Heart left ventricle (tissue), 16 donors: Measurements from ENCODE around the gene PCDHA9. TPM values are rescaled to one million over a fixed set of nuclear protein-coding genes. Genes with fewer than 3 reads are reported as not detected.
"Not testable (repeated sequence)": the region's sequence is repeated elsewhere in the genome, so short reads cannot be mapped to it uniquely, and the experiment has no call there.

Experiments used
- ATAC-seq, 4 donors: fragments of 200-7000 bp; cut with Tn5 transposase; one replicate each; pipeline ENCODE4 v1.9.1; 2020 to 2022; ENCODE audit warnings: moderate library complexity in 4 of 4, mild to moderate bottlenecking in 3 of 4, moderate number of reproducible peaks in 1 of 4
- DNase-seq, 5 donors: peaks; one replicate each; pipeline ENCODE4 v3.0.0-alpha.2; 2020
- H3K27ac ChIP-seq, 12 donors: fragments of 200-600 bp; sonication (generic) in 4 of 12; one replicate each; pipeline versions ENCODE4 v1.5.0 to v1.8.0; 2016 to 2022; ENCODE audit warnings: mild to moderate bottlenecking in 2 of 12
- H3K27me3 ChIP-seq, 9 donors: fragments of 200-600 bp; sonication (generic) in 2 of 9; one replicate each; pipeline versions ENCODE4 v1.5.1 to v1.8.0; 2016 to 2022; ENCODE audit warnings: mild to moderate bottlenecking in 3 of 9
- H3K36me3 ChIP-seq, 9 donors: fragments of 200-600 bp; sonication (generic) in 2 of 9; one replicate each; pipeline versions ENCODE4 v1.5.0 to v1.8.0; 2018 to 2022; ENCODE audit warnings: mild to moderate bottlenecking in 2 of 9
- H3K4me1 ChIP-seq, 12 donors: fragments of 200-600 bp; sonication (generic) in 4 of 12; one replicate each; pipeline versions ENCODE4 v1.5.0 to v1.8.0; 2016 to 2022; ENCODE audit warnings: mild to moderate bottlenecking in 3 of 12
- H3K4me3 ChIP-seq, 12 donors: fragments of 200-600 bp; sonication (generic) in 4 of 12; one replicate each; pipeline versions ENCODE4 v1.5.0 to v1.8.0; 2017 to 2022; ENCODE audit warnings: mild to moderate bottlenecking in 9 of 12, moderate library complexity in 4 of 12
- H3K9me3 ChIP-seq, 12 donors: fragments of 200-600 bp; sonication (generic) in 4 of 12; one replicate each; pipeline versions ENCODE4 v1.5.0 to v1.8.0; 2016 to 2022; ENCODE audit warnings: mild to moderate bottlenecking in 1 of 12
- POLR2A ChIP-seq, 2 donors: fragments of 450-650 bp; IDR thresholded peaks; one replicate each; pipeline ENCODE4 v1.6.1; 2017; ENCODE audit warnings: antibody characterized with exemption in 2 of 2, mild to moderate bottlenecking in 2 of 2, moderate library complexity in 2 of 2
- WGBS, 4 donors: extraction: QIAGEN DNeasy Blood & Tissue Kit in 2 of 4; methylation state at CpG; one replicate each; pipeline versions ENCODE4 v1.1.5 to v1.1.7; 2013 to 2018; 5-methylcytosine and 5-hydroxymethylcytosine counted together
- intact Hi-C, 10 donors: fragments of 100-400 bp; cut with DNase I; formaldehyde crosslinking; loops; one replicate each; pipeline versions ENCODE4 v1.11.1 to v1.14.2; 2022
- long read RNA-seq, 3 donors: library from polyadenylated mRNA; unstranded; transcript quantifications; one replicate each; pipeline ENCODE4 v2.0.0, GENCODE V29; 2020 to 2021
- polyA plus RNA-seq, 2 donors: library from polyadenylated mRNA; stranded (reverse); fragments of 200-250 nt; gene quantifications; one replicate each; pipeline ENCODE4 v1.2.3, GENCODE V29; 2013
- total RNA-seq, 9 donors: library from RNA; depleted of rRNA in 2 of 9; stranded (reverse); fragments of >200 nt in 2 of 9; fragmentation: NEBNext Ultra II Directional in 3 of 9; extraction: Animal tissue kit (Norgen Biotek cat#: 25700) in 3 of 9; gene quantifications; one replicate each; pipeline versions ENCODE4 v1.1.0 to v1.2.4, GENCODE V29; 2016 to 2023
- TF ChIP-seq, protein P1 (sequence below), 12 donors: fragments of 200-600 bp; sonication (generic) in 4 of 12; IDR thresholded peaks; one replicate each; pipeline versions ENCODE4 v1.5.0 to v1.8.0; 2018 to 2022; ENCODE audit warnings: antibody characterized with exemption in 12 of 12, mild to moderate bottlenecking in 5 of 12
- donor health status: ischemic (EF 13 %, LVEDD 7.1; RV severe dilation, severe dysfunction).
- donor health status: healthy with polysubstance abuse.
- donor health status: DM: no; HTN: yes; CAD: no.
- donor health status: DM: no; HTN: no; CAD: no.
- donor health status: ischemic (EF 25% LVEDD 6.9; RV normal size, moderate dysfunction).
- donor health status: ischemic (EF 25% LVEDD 5.7; RV mildly dilated, moderate dysfunction).
- donor health status: healthy.
- donor health status: DM: yes; HTN: yes; CAD: no.
- donor health status: ischemic (EF 35%, LVEDD 5.7; RV mildly dilated, moderate dysfunction).
- donor health status: nonischemic (EF 11% LVEDD 7.7; RV severe dilation, severe dysfunction).
- donor health status: DM: yes; HTN: yes; CAD: no.
- donor health status: PGD.
- donor health status: ischemic (EF 29% LVEDD 5.4; RV normal size, mild dysfunction).
- donor health status: nonischemic (EF 23%, LVEDD 6.1; RV moderate dilation, normal function).

Gene PCDHA9, protein sequence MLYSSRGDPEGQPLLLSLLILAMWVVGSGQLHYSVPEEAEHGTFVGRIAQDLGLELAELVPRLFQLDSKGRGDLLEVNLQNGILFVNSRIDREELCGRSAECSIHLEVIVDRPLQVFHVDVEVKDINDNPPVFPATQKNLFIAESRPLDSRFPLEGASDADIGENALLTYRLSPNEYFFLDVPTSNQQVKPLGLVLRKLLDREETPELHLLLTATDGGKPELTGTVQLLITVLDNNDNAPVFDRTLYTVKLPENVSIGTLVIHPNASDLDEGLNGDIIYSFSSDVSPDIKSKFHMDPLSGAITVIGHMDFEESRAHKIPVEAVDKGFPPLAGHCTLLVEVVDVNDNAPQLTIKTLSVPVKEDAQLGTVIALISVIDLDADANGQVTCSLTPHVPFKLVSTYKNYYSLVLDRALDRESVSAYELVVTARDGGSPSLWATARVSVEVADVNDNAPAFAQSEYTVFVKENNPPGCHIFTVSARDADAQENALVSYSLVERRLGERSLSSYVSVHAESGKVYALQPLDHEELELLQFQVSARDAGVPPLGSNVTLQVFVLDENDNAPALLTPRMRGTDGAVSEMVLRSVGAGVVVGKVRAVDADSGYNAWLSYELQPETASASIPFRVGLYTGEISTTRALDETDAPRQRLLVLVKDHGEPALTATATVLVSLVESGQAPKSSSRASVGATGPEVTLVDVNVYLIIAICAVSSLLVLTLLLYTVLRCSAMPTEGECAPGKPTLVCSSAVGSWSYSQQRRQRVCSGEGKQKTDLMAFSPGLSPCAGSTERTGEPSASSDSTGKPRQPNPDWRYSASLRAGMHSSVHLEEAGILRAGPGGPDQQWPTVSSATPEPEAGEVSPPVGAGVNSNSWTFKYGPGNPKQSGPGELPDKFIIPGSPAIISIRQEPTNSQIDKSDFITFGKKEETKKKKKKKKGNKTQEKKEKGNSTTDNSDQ
- total RNA-seq (under 1 TPM in 3 of 9 donors, not detected in 6; 0.07 to 0.15 (median 0.08) TPM), polyA plus RNA-seq (not detected)
- long read RNA-seq, donor 1: 0 reads
- long read RNA-seq, donor 2: 0 reads
- long read RNA-seq, donor 3: 0 reads

DNA sequence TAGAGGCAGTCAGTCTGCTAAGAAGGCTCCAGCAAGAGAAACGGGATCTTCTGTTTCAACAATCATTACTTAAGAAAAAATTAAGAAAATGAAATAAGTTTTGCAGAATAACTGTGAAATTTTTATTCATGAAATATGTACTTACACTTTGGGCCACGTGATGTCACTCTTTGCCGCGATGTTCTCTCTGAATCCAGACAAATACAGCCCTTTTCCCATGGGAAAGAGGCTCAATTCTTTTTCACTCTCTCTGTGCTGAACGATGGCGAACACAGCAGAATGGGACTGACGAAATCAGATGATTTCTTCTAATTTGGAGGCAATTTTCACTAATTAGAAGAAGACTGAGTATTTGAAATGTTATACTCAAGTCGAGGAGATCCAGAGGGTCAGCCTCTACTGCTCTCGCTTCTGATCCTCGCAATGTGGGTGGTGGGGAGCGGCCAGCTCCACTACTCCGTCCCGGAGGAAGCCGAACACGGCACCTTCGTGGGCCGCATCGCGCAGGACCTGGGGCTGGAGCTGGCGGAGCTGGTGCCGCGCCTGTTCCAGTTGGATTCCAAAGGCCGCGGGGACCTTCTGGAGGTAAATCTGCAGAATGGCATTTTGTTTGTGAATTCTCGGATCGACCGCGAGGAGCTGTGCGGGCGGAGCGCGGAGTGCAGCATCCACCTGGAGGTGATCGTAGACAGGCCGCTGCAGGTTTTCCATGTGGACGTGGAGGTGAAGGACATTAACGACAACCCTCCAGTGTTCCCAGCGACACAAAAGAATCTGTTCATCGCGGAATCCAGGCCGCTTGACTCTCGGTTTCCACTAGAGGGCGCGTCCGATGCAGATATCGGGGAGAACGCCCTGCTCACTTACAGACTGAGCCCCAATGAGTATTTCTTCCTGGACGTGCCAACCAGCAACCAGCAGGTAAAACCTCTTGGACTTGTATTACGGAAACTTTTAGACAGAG lies at the start of gene PCDHA9:
Gene PCDHA9, plus strand, starts transcription at position 244 of the 964 bp plus-strand sequence. Its CDS starts 114 bp downstream, at position 358.
- 12 to 23% (median 19%) methylated on average over 14 to 46 of the region's 48 CpGs for WGBS, 4 donors
- Histone ChIP-seq H3K9me3 (peaks cover 0 to 29% (median 10%) of the 10 kb centered on the region in 12 donors), H3K27me3 (peaks cover 0 to 64% (median 17%) of the 10 kb centered on the region in 9 donors)
- ATAC-seq, H3K4me1 ChIP-seq, DNase-seq, H3K27ac ChIP-seq, H3K4me3 ChIP-seq, intact Hi-C loops, H3K36me3 ChIP-seq: not testable (repeated sequence)

DNA sequence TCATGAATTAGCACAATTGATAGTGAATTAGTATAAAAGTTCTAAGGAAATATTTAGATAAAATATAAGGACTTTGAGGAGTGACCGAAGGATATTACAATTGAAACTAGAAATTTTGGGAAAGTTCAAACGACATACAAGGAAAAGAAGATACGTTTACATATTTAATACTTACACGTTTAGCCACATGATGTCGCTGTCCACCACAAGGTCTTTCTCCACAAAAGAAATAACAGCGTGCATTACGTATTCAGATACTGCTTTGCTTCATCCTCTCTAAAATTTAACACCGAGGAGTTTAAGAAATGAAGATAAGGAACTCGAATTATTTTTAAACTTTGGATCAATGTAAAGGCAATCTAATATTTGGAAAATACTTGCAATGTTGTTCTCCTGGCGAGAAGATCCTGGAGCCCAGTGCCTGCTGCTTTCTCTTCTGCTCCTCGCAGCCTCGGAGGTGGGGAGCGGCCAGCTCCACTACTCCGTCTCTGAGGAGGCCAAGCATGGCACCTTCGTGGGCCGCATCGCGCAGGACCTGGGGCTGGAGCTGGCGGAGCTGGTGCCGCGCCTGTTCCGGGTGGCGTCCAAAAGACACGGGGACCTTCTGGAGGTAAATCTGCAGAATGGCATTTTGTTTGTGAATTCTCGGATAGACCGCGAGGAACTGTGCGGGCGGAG lies 47.2 kb upstream of the PCDHA9 start, which contains the start of gene PCDHA3:
Gene PCDHA3, plus strand, starts transcription at position 242 of the 678 bp plus-strand sequence.
- H3K9me3 ChIP-seq: peaks cover 0 to 62% (median 28%) of the 10 kb centered on the region in 12 donors
- intact Hi-C loops: loop anchor here in 2 of 10 donors (10.0 kb wide), 1 partner anchor 244 kb away; no protein-coding TSS in a partner anchor
- WGBS, 4 donors: 11 to 17% (median 14%) methylated on average over 28 to 29 of the region's 29 CpGs
- peaks cover 0 to 41% (median 6%) of the 10 kb centered on the region in 9 donors for H3K27me3 ChIP-seq
- DNase-seq (no peak), ATAC-seq (no peak)
- H3K36me3 ChIP-seq: no peaks in the 10 kb centered on the region
- H3K4me3 ChIP-seq: peak within 1 kb of the TSS in 10 of 12 donors; percentile 19 to 55 (median 40)
- TF ChIP-seq POLR2A (IDR thresholded peaks at IDR 0.05): no peak
- TF ChIP-seq, protein P1, sequence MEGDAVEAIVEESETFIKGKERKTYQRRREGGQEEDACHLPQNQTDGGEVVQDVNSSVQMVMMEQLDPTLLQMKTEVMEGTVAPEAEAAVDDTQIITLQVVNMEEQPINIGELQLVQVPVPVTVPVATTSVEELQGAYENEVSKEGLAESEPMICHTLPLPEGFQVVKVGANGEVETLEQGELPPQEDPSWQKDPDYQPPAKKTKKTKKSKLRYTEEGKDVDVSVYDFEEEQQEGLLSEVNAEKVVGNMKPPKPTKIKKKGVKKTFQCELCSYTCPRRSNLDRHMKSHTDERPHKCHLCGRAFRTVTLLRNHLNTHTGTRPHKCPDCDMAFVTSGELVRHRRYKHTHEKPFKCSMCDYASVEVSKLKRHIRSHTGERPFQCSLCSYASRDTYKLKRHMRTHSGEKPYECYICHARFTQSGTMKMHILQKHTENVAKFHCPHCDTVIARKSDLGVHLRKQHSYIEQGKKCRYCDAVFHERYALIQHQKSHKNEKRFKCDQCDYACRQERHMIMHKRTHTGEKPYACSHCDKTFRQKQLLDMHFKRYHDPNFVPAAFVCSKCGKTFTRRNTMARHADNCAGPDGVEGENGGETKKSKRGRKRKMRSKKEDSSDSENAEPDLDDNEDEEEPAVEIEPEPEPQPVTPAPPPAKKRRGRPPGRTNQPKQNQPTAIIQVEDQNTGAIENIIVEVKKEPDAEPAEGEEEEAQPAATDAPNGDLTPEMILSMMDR (IDR thresholded peaks at IDR 0.05): peak in 9 of 12 donors; percentile 14 to 53 (median 38)
- H3K4me1 ChIP-seq: no peaks in the 10 kb centered on the region
- H3K27ac ChIP-seq: no peak within 1 kb of the TSS

DNA sequence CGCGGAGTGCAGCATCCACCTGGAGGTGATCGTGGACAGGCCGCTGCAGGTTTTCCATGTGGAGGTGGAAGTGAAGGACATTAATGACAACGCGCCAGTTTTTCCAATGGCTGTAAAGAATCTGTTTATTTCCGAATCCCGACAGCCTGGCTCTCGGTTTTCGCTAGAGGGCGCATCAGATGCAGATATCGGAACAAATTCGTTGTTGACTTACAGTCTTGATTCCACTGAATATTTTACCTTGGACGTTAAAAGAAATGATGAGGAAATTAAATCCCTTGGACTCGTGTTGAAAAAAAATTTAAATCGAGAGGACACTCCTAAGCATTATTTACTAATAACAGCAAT lies 46.7 kb upstream of the PCDHA9 start:
- peaks cover 0 to 60% (median 23%) of the 10 kb centered on the region in 12 donors for H3K9me3 ChIP-seq
- H3K4me1 ChIP-seq: no peaks in the 10 kb centered on the region
- DNase-seq (no peak), ATAC-seq (no peak)
- H3K36me3 ChIP-seq: no peaks in the 10 kb centered on the region
- H3K27ac ChIP-seq: no peak overlapping the region
- H3K27me3 ChIP-seq: peaks cover 0 to 38% (median 6%) of the 10 kb centered on the region in 9 donors
- 9 to 18% (median 13%) methylated on average over 13 to 16 of the region's 16 CpGs for WGBS, 4 donors
- H3K4me3 ChIP-seq: peak overlapping the region in 10 of 12 donors; percentile 19 to 55 (median 40)
- TF ChIP-seq, protein P1 (IDR thresholded peaks at IDR 0.05): peak in 7 of 12 donors; percentile 12 to 43 (median 28)
- TF ChIP-seq POLR2A (IDR thresholded peaks at IDR 0.05): no peak
- intact Hi-C loops: loop anchor here in 2 of 10 donors (10.0 kb wide), 1 partner anchor 243 kb away; no protein-coding TSS in a partner anchor

DNA sequence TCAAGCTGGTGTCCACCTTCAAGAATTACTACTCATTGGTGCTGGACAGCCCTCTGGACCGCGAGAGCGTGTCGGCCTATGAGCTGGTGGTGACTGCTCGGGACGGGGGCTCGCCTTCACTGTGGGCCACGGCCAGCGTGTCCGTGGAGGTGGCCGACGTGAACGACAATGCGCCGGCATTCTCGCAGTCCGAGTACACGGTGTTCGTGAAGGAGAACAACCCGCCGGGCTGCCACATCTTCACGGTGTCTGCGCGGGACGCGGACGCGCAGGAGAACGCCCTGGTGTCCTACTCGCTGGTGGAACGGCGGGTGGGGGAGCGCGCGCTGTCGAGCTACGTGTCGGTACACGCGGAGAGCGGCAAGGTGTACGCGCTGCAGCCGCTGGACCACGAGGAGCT lies 45.8 kb upstream of the PCDHA9 start:
- Histone ChIP-seq H3K27me3 (peaks cover 0 to 33% (median 6%) of the 10 kb centered on the region in 9 donors), H3K9me3 (peaks cover 0 to 60% (median 18%) of the 10 kb centered on the region in 12 donors)
- intact Hi-C loops: loop anchor here in 2 of 10 donors (10.0 kb wide), 1 partner anchor 242 kb away; no protein-coding TSS in a partner anchor
- ATAC-seq, H3K36me3 ChIP-seq, DNase-seq, H3K27ac ChIP-seq, H3K4me3 ChIP-seq, H3K4me1 ChIP-seq: not testable (repeated sequence)
- WGBS, 4 donors: 37 to 52% (median 48%) methylated on average over 9 to 45 of the region's 45 CpGs
